Measurements from ENCODE around the gene GRIN3B. TPM values are rescaled to one million over a fixed set of nuclear protein-coding genes. Genes with fewer than 3 reads are reported as not detected.

The GRIN3B gene
- total and polyA plus RNA-seq, 9 of the 15 experiments (the other 6 are each of a cell fraction or from before 2014, with no cell fraction given) = 0.06 to 0.95 (median 0.19) TPM; not detected in 6

DNA sequence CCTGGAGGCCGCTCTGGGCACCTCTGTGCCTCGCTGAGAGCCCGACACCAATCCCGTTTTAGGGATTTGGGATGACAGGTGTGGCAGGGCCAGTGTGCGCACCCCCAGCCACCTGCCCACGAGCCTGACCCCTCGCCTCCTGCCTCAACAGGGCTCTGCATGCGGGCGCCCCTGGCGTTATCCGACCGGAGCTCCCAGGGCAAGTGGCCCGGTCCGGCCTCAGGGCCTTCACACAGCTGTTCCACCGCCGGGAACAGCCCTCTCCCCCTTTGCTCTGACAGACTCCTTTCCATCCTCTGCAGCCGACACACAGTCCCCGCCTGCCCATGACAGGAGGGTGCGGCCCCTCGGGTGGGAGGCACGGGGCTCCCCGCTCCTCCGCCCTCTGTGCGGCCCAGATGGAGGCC lies 23.2 kb upstream of the GRIN3B start (continued):
- TF ChIP-seq, protein P1, sequence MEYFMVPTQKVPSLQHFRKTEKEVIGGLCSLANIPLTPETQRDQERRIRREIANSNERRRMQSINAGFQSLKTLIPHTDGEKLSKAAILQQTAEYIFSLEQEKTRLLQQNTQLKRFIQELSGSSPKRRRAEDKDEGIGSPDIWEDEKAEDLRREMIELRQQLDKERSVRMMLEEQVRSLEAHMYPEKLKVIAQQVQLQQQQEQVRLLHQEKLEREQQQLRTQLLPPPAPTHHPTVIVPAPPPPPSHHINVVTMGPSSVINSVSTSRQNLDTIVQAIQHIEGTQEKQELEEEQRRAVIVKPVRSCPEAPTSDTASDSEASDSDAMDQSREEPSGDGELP (CRISPR knock-in tag; IDR thresholded peaks at IDR 0.05; ENCODE audit: borderline replicate concordance) = peak; percentile 32; the same call in 1 of the 2 replicates
- TF ChIP-seq, protein P2, sequence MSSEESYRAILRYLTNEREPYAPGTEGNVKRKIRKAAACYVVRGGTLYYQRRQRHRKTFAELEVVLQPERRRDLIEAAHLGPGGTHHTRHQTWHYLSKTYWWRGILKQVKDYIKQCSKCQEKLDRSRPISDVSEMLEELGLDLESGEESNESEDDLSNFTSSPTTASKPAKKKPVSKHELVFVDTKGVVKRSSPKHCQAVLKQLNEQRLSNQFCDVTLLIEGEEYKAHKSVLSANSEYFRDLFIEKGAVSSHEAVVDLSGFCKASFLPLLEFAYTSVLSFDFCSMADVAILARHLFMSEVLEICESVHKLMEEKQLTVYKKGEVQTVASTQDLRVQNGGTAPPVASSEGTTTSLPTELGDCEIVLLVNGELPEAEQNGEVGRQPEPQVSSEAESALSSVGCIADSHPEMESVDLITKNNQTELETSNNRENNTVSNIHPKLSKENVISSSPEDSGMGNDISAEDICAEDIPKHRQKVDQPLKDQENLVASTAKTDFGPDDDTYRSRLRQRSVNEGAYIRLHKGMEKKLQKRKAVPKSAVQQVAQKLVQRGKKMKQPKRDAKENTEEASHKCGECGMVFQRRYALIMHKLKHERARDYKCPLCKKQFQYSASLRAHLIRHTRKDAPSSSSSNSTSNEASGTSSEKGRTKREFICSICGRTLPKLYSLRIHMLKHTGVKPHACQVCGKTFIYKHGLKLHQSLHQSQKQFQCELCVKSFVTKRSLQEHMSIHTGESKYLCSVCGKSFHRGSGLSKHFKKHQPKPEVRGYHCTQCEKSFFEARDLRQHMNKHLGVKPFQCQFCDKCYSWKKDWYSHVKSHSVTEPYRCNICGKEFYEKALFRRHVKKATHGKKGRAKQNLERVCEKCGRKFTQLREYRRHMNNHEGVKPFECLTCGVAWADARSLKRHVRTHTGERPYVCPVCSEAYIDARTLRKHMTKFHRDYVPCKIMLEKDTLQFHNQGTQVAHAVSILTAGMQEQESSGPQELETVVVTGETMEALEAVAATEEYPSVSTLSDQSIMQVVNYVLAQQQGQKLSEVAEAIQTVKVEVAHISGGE (CRISPR knock-in tag; IDR thresholded peaks at IDR 0.05) = no peak
- TF ChIP-seq, protein P3, sequence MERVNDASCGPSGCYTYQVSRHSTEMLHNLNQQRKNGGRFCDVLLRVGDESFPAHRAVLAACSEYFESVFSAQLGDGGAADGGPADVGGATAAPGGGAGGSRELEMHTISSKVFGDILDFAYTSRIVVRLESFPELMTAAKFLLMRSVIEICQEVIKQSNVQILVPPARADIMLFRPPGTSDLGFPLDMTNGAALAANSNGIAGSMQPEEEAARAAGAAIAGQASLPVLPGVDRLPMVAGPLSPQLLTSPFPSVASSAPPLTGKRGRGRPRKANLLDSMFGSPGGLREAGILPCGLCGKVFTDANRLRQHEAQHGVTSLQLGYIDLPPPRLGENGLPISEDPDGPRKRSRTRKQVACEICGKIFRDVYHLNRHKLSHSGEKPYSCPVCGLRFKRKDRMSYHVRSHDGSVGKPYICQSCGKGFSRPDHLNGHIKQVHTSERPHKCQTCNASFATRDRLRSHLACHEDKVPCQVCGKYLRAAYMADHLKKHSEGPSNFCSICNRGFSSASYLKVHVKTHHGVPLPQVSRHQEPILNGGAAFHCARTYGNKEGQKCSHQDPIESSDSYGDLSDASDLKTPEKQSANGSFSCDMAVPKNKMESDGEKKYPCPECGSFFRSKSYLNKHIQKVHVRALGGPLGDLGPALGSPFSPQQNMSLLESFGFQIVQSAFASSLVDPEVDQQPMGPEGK (CRISPR knock-in tag; IDR thresholded peaks at IDR 0.05; ENCODE audit: borderline replicate concordance) = no peak
- TF ChIP-seq U2AF2 (optimal IDR thresholded peaks at IDR 0.05; ENCODE audit: low read depth, low read length) (no peak), POLR2G (IDR thresholded peaks at IDR 0.05; ENCODE audit: low read depth, low read length) (peak; percentile 76), RB1 (IDR thresholded peaks at IDR 0.05; ENCODE audit: low read depth) (no peak), ZFX (CRISPR knock-in tag; IDR thresholded peaks at IDR 0.05) (no peak)

All from K562 (cell line).